Fibroblast of mammary gland (primary cell): ENCODE data around the gene RSRC2.
"Not testable (repeated sequence)": the region's sequence is repeated elsewhere in the genome, so short reads cannot be mapped to it uniquely, and the experiment has no call there.

Experiments
- DNase-seq: peaks from one replicate; pipeline ENCODE4 v3.0.0-alpha.2; 2010; ENCODE audit warnings: low read depth
- H3K4me3 ChIP-seq: 2 replicates; pipeline ENCODE4 v1.5.1; 2011; ENCODE audit warnings: low read depth, mild to moderate bottlenecking, low read length, moderate library complexity; ENCODE audit not compliant: control insufficient read depth
- CTCF ChIP-seq: conservative IDR thresholded peaks from 2 replicates; pipeline ENCODE4 v1.5.1; 2011; ENCODE audit warnings: low read depth, low read length, inconsistent platforms; ENCODE audit not compliant: control insufficient read depth, insufficient read depth

The RSRC2 gene, protein sequence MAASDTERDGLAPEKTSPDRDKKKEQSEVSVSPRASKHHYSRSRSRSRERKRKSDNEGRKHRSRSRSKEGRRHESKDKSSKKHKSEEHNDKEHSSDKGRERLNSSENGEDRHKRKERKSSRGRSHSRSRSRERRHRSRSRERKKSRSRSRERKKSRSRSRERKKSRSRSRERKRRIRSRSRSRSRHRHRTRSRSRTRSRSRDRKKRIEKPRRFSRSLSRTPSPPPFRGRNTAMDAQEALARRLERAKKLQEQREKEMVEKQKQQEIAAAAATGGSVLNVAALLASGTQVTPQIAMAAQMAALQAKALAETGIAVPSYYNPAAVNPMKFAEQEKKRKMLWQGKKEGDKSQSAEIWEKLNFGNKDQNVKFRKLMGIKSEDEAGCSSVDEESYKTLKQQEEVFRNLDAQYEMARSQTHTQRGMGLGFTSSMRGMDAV

DNA sequence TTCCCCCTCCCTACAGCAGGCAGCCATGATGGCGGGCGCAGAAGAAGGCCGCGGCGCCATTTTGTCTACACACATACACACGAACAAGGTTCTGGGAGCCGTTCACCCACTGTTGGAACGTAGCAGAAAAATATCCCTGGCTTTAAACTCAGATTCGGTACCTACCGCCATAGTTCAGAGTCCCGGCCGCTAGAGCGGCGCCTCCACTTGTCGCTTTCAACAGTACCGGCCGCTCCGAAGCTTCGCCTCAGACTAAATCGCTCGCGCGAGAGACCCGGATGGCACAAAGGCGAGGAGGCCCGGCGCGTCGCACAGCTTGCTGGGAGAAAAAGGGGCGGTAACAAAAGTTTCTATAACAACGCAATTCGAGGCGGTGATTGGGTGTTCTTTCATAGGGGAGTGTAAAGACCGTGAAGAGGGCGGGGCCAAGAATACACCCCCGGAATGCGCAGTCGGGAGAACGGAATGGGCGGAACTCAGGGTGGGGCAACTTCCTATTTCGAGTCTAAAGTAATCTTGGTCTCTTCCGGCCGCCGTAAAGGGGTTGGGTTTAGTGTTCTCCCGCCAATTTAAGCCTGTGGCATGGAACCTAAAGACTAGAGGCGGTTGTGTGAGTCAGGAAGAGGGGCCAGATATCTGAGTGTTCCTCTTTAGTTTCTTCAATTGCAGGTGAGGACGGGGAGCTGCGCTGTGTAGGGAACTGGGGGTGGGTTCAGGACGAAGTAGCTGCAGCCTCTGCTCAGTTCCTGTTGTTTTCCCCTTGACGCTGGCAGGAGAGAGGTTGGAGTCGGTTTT is at the start of gene RSRC2, which contains the start of gene KNTC1:
Gene RSRC2, minus strand, starts transcription at position 254 of the 795 bp plus-strand sequence. Its CDS starts 83 bp downstream, at position 171.
Gene KNTC1, plus strand, starts transcription at position 567 of the 795 bp plus-strand sequence. CDS start 2,815 bp downstream, outside the sequence.
- no peak for TF ChIP-seq CTCF
- peak within 1 kb of the TSS; percentile 87 for H3K4me3 ChIP-seq
- peak; percentile 100 for DNase-seq

GRCh38 chr12:122571821-122572220 is 45.1 kb upstream of the RSRC2 start:
- no peak for TF ChIP-seq CTCF
- H3K4me3 ChIP-seq, result no peak overlapping the region
- DNase-seq, result no peak

- DNase-seq, result peak; percentile 42
- H3K4me3 ChIP-seq, result not testable (repeated sequence)
These were observed 43.3 kb upstream of the RSRC2 start for GRCh38 chr12:122570006-122570405.

DNA sequence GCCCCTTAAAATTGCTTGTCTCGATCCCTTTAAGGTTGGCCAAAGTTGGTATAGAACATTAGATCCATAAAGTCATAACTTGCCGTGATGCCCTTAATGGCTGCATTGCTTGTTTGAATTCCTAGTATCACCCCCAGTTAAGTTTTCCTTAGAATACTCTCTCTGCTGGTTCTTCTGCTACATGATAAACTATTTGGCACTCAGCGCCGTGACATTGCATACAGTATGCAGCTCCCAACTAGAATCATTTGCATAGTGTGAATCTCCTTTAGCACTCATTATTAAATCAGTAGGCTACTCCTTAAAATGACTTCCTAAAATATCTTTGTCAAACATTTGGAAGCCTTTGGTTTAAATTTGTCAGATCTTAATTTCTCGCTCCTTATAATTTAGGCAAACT is 42.6 kb upstream of the RSRC2 start:
- no peak overlapping the region for H3K4me3 ChIP-seq
- DNase-seq, result no peak
- TF ChIP-seq CTCF, result no peak

GRCh38 chr12:122566816-122567215 is 40.1 kb upstream of the RSRC2 start:
- DNase-seq, H3K4me3 ChIP-seq: not testable (repeated sequence)

DNA sequence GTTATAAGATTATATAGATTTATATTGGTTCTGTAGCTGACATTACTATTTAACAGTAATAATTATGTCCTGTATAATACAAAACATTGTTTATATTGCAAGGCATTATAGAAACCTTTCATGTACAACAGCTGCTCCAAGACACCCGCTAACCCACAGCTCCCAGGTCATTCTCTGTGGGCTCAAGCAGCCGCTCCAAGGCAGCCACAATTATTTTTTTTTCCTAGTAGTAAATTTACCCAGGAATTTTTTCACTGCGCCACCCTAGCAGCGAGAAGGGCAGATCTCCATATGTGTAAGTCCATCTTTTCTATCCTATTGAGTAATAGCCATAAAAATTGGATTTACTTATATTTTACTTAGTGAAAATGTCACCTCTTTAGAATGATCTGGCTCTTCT is 36.6 kb upstream of the RSRC2 start:
- no peak for DNase-seq
- H3K4me3 ChIP-seq, result no peak overlapping the region
- TF ChIP-seq CTCF, result no peak

- TF ChIP-seq CTCF, result no peak
- no peak overlapping the region for H3K4me3 ChIP-seq
- DNase-seq, result no peak
These were observed 33.4 kb upstream of the RSRC2 start for GRCh38 chr12:122560138-122560537.
